HCT116 (cell line): ENCODE results near the gene EGFR. TPM values are rescaled to one million over a fixed set of nuclear protein-coding genes. Genes with fewer than 3 reads are reported as not detected.

ENCODE experiments used
- ATAC-seq: fragments of 200-7000 bp; cut with Tn5 transposase; 2 replicates; pipeline ENCODE4 v1.9.1; 2020; ENCODE audit warnings: mild to moderate bottlenecking, moderate library complexity
- BruUV-seq: library from RNA; stranded (reverse); fragments of 400-500 nt; replicated peaks from 2 replicates; lab custom pipeline; 2021; lab: Mats Ljungman, UMichigan
- CTCF ChIA-PET: fragments of 300-600 bp; sonication (Branson Sonifier 250); formaldehyde crosslinking; loops from one replicate; lab custom pipeline; 2021; ENCODE audit warnings: antibody characterized with exemption; lab: Charles Lee
- POLR2A ChIA-PET: fragments of 300-600, 350-600 bp; sonication (Branson Sonifier 250); formaldehyde crosslinking; loops from one replicate; lab custom pipeline; 2021; ENCODE audit warnings: antibody characterized with exemption; lab: Charles Lee
- RAD21 ChIA-PET, 2 experiments: fragments of 300-600 bp; sonication (Branson Sonifier 250); formaldehyde crosslinking; loops; one replicate each; lab custom pipeline; 2023; ENCODE audit warnings: low total read pairs in 2 of 2; ENCODE audit not compliant: uncharacterized antibody in 2 of 2, unreplicated experiment in 2 of 2, low non-redundant PET in 1 of 2; lab: Charles Lee
- DNase-seq: peaks from one replicate; pipeline ENCODE4 v3.0.0-alpha.2; 2010; ENCODE audit warnings: low read depth, low spot score
- H2AFZ ChIP-seq: fragments of 200-600 bp; shearing (Covaris generic), sonication (generic); 2 replicates; pipeline ENCODE4 v1.6.1; 2017; ENCODE audit warnings: low read depth, mixed run types, mixed read lengths, antibody characterized with exemption, low read length; ENCODE audit not compliant: poor library complexity, severe bottlenecking
- H3K27ac ChIP-seq: 2 replicates; pipeline ENCODE4 v1.5.1; 2012; ENCODE audit warnings: low read depth, low read length
- H3K27me3 ChIP-seq: fragments of 200-600 bp; sonication (generic); 2 replicates; pipeline ENCODE4 v1.6.1; 2016; ENCODE audit warnings: mixed run types, low read length, mixed read lengths; ENCODE audit not compliant: insufficient read depth
- H3K36me3 ChIP-seq, 2 experiments: fragments of 200-500 bp in 1 of 2; fragments of 200-600 bp in 1 of 2; sonication (Bioruptor generic) in 1 of 2; sonication (generic) in 1 of 2; 2 replicates each; pipeline versions ENCODE4 v1.5.1 to v1.6.1; 2014 to 2016; ENCODE audit warnings: low read length in 2 of 2, inconsistent platforms in 1 of 2, mixed read lengths in 1 of 2, mixed run types in 1 of 2; ENCODE audit not compliant: insufficient read depth in 2 of 2, control insufficient read depth in 1 of 2
- H3K4me1 ChIP-seq, 2 experiments: fragments of 200-600 bp in 1 of 2; sonication (generic) in 1 of 2; 2 replicates each; pipeline versions ENCODE4 v1.5.1 to v1.6.1; 2012 to 2017; ENCODE audit warnings: low read length in 2 of 2, inconsistent platforms in 1 of 2, mild to moderate bottlenecking in 1 of 2, mixed read lengths in 1 of 2, mixed run types in 1 of 2, moderate library complexity in 1 of 2; ENCODE audit not compliant: insufficient read depth in 2 of 2, control insufficient read depth in 1 of 2
- H3K4me2 ChIP-seq: fragments of 200-600 bp; sonication (generic); 2 replicates; pipeline ENCODE4 v1.6.1; 2017; ENCODE audit warnings: mixed run types, low read length, mixed read lengths
- H3K4me3 ChIP-seq, 2 experiments: fragments of 200-600 bp in 1 of 2; sonication (generic) in 1 of 2; replicated peaks in 1 of 2; 2 replicates each; pipeline ENCODE4 v1.5.1; 2011 to 2016; ENCODE audit warnings: low read length in 2 of 2, control low read depth in 1 of 2, low read depth in 1 of 2, mild to moderate bottlenecking in 1 of 2, mixed read lengths in 1 of 2, mixed run types in 1 of 2
- H3K79me2 ChIP-seq: fragments of 200-600 bp; sonication (generic); 2 replicates; pipeline ENCODE4 v1.6.1; 2017; ENCODE audit warnings: mild to moderate bottlenecking, mixed run types, low read length, moderate library complexity, mixed read lengths; ENCODE audit not compliant: insufficient read depth
- H3K9ac ChIP-seq: fragments of 200-600 bp; sonication (generic); 2 replicates; pipeline ENCODE4 v1.6.1; 2016; ENCODE audit warnings: low read length, mixed read lengths
- H3K9me2 ChIP-seq: fragments of 200-600 bp; sonication (generic), shearing (Covaris generic); 2 replicates; pipeline ENCODE4 v1.6.1; 2017; ENCODE audit warnings: mixed run types, mild to moderate bottlenecking, moderate library complexity; ENCODE audit not compliant: insufficient read depth
- H3K9me3 ChIP-seq, 2 experiments: fragments of 200-500 bp in 1 of 2; fragments of 200-600 bp in 1 of 2; sonication (Bioruptor generic) in 1 of 2; sonication (generic) in 1 of 2; 2 replicates each; pipeline ENCODE4 v1.6.1; 2014 to 2017; ENCODE audit warnings: low read length in 2 of 2, mixed read lengths in 2 of 2, inconsistent platforms in 1 of 2, low read depth in 1 of 2, mild to moderate bottlenecking in 1 of 2, mixed run types in 1 of 2, moderate library complexity in 1 of 2; ENCODE audit not compliant: control insufficient read depth in 1 of 2, insufficient read depth in 1 of 2
- H4K20me1 ChIP-seq: fragments of 200-600 bp; sonication (generic), shearing (Covaris generic); 2 replicates; pipeline ENCODE4 v1.6.1; 2017; ENCODE audit warnings: mixed run types, mild to moderate bottlenecking, moderate library complexity; ENCODE audit not compliant: insufficient read depth
- ELF1 ChIP-seq: IDR thresholded peaks from 2 replicates; pipeline ENCODE4 v1.6.1; 2012; ENCODE audit warnings: low read depth, borderline replicate concordance
- JUND ChIP-seq: IDR thresholded peaks from 2 replicates; pipeline ENCODE4 v1.6.1; 2012
- SP1 ChIP-seq: IDR thresholded peaks from 2 replicates; pipeline ENCODE4 v1.6.1; 2012; ENCODE audit warnings: low read depth
- YY1 ChIP-seq: IDR thresholded peaks from 2 replicates; pipeline ENCODE4 v1.6.1; 2011; ENCODE audit warnings: low read length, low read depth, moderate library complexity, mild to moderate bottlenecking; ENCODE audit not compliant: insufficient replicate concordance; ENCODE audit errors: extremely low read depth
- intact Hi-C: fragments of 100-400 bp; cut with micrococcal nuclease; formaldehyde crosslinking; loops from 2 replicates; pipeline ENCODE4 v1.10.0; 2022
- total RNA-seq: library from RNA; stranded (reverse); gene quantifications from one replicate; pipeline ENCODE4 v1.2.1, GENCODE V29; 2021; ENCODE audit not compliant: unreplicated experiment

EGFR gene
- total RNA-seq, 1 experiment from 2014 or later, result 71.5 TPM

GRCh38 chr7:55152516-55152915, 133.7 kb downstream of the EGFR start:
- Histone ChIP-seq H3K9ac (no peak overlapping the region), H4K20me1 (no peaks in the 10 kb centered on the region), H3K4me3 (no peak overlapping the region), H3K4me1 (no peaks in the 10 kb centered on the region), H3K9me2 (no peaks in the 10 kb centered on the region), H3K27ac (no peak overlapping the region), H3K4me2 (no peak overlapping the region), H3K27me3 (no peaks in the 10 kb centered on the region), H2AFZ (no peak overlapping the region), H3K9me3 (no peaks in the 10 kb centered on the region), H3K36me3 (peaks cover 15 to 44% of the 10 kb centered on the region in 2 experiments), H3K79me2 (no peaks in the 10 kb centered on the region)
- ATAC-seq, result no peak
- CTCF ChIA-PET, result no interaction called here
- intact Hi-C loops, result no loop called here
- POLR2A ChIA-PET, result no interaction called here
- no peak for DNase-seq
- RAD21 ChIA-PET, result no interaction called here
- no TSS peak for BruUV-seq
- TF ChIP-seq SP1 (no peak), JUND (no peak), YY1 (no peak)

GRCh38 chr7:55154096-55154495, 135.3 kb downstream of the EGFR start:
- Histone ChIP-seq H3K4me1 (no peaks in the 10 kb centered on the region), H3K9ac (no peak overlapping the region), H3K27ac (no peak overlapping the region), H3K27me3 (no peaks in the 10 kb centered on the region), H3K36me3 (peaks cover 24 to 46% of the 10 kb centered on the region in 2 experiments), H2AFZ (no peak overlapping the region), H4K20me1 (no peaks in the 10 kb centered on the region), H3K79me2 (no peaks in the 10 kb centered on the region), H3K9me2 (no peaks in the 10 kb centered on the region), H3K4me2 (no peak overlapping the region), H3K4me3 (no peak overlapping the region), H3K9me3 (no peaks in the 10 kb centered on the region)
- TF ChIP-seq ELF1, result no peak
- no peak for ATAC-seq
- no TSS peak for BruUV-seq
- intact Hi-C loops, result no loop called here
- no peak for DNase-seq
- POLR2A ChIA-PET, result no interaction called here
- CTCF ChIA-PET, result no interaction called here
- RAD21 ChIA-PET, result no interaction called here
